Measurements from ENCODE around the gene TSHZ2. TPM values are rescaled to one million over a fixed set of nuclear protein-coding genes. Genes with fewer than 3 reads are reported as not detected.

TSHZ2 gene
- total and polyA plus RNA-seq, 12 donors, result 1.5 to 6.2 (median 4.5) TPM

DNA sequence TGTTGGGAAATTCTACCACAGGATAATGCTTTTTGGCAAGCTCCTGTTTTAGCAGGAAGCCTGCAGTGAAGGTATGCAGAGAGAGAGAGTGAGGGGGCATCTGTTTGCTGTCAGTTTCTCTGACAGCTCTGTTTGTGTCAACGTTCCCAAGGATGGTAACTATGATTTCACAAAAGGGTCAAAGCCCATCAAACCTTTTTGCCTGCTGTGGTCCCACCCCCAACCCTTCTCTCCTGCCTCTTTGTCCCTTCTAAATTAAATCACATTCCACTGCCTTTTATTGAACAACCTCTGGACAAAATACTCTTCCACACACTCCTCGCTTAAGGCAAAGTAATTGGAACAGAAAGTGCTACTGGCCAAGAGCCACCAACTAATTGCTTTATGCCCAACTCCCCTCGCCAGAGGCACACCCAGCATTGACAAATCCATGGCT, 128.3 kb downstream of the TSHZ2 start:
- ATAC-seq, result peak in 2 of 8 donors; percentile 25 to 51
- intact Hi-C loops (cut with DNase I), result no loop called here
- Histone ChIP-seq H3K9me3 (no peaks in the 10 kb centered on the region), H3K27ac (peak overlapping the region in 2 of 10 donors; percentile 18 to 26), H3K4me1 (peaks cover 0 to 35% (median 12%) of the 10 kb centered on the region in 9 donors), H3K36me3 (no peaks in the 10 kb centered on the region), H3K27me3 (no peaks in the 10 kb centered on the region), H3K4me3 (no peak overlapping the region)
- 14 to 19% methylated on average over 3 of the region's 3 CpGs for WGBS, 2 donors
- TF ChIP-seq, protein P1, sequence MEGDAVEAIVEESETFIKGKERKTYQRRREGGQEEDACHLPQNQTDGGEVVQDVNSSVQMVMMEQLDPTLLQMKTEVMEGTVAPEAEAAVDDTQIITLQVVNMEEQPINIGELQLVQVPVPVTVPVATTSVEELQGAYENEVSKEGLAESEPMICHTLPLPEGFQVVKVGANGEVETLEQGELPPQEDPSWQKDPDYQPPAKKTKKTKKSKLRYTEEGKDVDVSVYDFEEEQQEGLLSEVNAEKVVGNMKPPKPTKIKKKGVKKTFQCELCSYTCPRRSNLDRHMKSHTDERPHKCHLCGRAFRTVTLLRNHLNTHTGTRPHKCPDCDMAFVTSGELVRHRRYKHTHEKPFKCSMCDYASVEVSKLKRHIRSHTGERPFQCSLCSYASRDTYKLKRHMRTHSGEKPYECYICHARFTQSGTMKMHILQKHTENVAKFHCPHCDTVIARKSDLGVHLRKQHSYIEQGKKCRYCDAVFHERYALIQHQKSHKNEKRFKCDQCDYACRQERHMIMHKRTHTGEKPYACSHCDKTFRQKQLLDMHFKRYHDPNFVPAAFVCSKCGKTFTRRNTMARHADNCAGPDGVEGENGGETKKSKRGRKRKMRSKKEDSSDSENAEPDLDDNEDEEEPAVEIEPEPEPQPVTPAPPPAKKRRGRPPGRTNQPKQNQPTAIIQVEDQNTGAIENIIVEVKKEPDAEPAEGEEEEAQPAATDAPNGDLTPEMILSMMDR (IDR thresholded peaks at IDR 0.05), result no peak
- no peak for DNase-seq

DNA sequence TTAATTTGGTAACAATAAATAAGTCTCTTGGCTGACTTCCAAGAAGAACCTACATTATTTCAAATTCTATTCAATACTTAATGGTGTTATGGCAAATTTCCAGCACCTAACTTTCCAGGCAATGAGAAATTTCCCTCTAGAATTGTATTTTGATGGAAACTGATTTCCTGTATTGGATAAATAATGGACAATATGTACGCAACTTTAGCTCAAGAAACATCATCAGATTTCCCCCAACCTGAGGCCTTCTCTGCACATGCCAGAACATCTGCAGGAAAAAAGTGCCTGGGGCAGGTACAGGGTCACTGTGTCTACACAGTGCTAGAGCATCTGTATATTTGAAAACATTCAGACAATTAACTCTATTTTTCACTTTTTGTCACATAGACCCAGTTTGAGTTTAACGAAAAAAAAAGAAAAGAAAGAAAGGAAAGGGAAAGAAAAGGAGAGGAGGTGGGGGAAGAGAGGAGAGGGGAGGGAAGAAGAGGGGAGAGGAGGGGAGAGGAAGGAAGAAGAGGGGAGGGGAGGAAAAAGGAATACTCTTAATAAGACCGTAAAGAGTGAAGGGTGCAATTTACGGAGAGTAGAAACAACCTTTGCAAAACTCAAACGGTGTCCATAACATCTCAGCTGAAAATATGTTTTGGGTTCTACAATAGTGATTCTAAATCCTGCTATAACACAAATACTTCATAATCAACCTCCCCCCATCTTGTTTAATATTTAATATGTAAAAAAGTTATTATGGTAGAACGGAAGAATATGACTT, 130.0 kb downstream of the TSHZ2 start:
- no peaks in the 10 kb centered on the region for H3K9me3 ChIP-seq
- H3K4me3 ChIP-seq, result no peak overlapping the region
- TF ChIP-seq, protein P1 (IDR thresholded peaks at IDR 0.05), result no peak
- no peak overlapping the region for H3K27ac ChIP-seq
- H3K36me3 ChIP-seq, result no peaks in the 10 kb centered on the region
- intact Hi-C loops (cut with DNase I), result no loop called here
- peaks cover 0 to 29% (median 12%) of the 10 kb centered on the region in 9 donors for H3K4me1 ChIP-seq
- ATAC-seq (no peak), DNase-seq (no peak)
- 77 to 84% methylated on average over 6 of the region's 6 CpGs for WGBS, 2 donors
- no peaks in the 10 kb centered on the region for H3K27me3 ChIP-seq

DNA sequence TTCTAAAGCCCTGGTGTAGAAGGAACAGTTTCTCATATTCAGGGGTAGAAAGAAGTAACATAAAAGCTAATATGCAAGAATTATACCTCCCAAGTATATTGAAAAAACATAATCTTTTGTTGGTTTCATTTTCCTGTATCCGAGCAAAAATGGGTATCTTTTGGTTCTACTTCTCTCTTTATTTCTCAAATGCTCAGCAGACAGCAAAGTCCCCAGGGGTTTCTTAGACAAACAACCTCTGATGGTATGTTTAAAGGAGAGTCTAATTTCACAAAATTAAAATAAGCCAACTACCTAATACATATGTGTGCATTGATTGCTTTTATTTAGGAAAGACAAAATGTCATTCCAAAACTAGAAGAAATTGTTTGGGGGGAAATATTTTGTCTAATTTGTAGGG, 131.0 kb downstream of the TSHZ2 start:
- DNase-seq (no peak), ATAC-seq (no peak)
- no peaks in the 10 kb centered on the region for H3K27me3 ChIP-seq
- TF ChIP-seq, protein P1 (IDR thresholded peaks at IDR 0.05), result no peak
- H3K27ac ChIP-seq, result no peak overlapping the region
- H3K9me3 ChIP-seq, result no peaks in the 10 kb centered on the region
- H3K4me1 ChIP-seq, result peaks cover 0 to 24% (median 12%) of the 10 kb centered on the region in 9 donors
- no peaks in the 10 kb centered on the region for H3K36me3 ChIP-seq
- no peak overlapping the region for H3K4me3 ChIP-seq
- 72 to 76% methylated on average over 1 of the region's 1 CpG for WGBS, 2 donors
- intact Hi-C loops (cut with DNase I), result no loop called here

DNA sequence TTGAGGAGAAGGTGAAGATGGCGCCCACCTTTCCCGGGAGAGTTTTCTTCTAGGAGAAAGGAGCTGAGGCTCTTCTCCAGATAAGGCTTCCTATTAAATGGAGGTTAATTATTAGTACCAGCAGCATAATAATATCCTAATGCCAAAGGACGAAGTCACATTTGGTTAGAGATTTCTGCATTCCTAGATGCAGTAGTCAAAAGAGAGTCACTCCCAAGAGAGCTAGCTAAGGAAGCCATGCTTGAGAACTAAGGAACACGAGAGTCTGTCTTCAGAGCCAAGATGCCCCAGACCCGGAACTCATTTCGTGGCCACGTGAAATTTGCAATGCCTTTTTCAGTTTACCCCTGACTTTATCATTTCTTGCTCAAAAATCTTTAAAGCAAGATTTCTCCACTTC, 132.7 kb downstream of the TSHZ2 start:
- no peaks in the 10 kb centered on the region for H3K9me3 ChIP-seq
- DNase-seq (no peak), ATAC-seq (peak in 1 of 8 donors; percentile 62)
- H3K4me1 ChIP-seq, result peaks cover 0 to 21% (median 10%) of the 10 kb centered on the region in 9 donors
- no peak overlapping the region for H3K4me3 ChIP-seq
- H3K36me3 ChIP-seq, result no peaks in the 10 kb centered on the region
- intact Hi-C loops (cut with DNase I), result no loop called here
- 76 to 83% methylated on average over 7 of the region's 7 CpGs for WGBS, 2 donors
- H3K27me3 ChIP-seq, result no peaks in the 10 kb centered on the region
- TF ChIP-seq, protein P1 (IDR thresholded peaks at IDR 0.05), result no peak
- no peak overlapping the region for H3K27ac ChIP-seq

Data from heart right ventricle (tissue), 16 donors.